ENCODE results near the gene PDE10A.
"Not testable (repeated sequence)": the region's sequence is repeated elsewhere in the genome, so short reads cannot be mapped to it uniquely, and the experiment has no call there.

The PDE10A gene

GRCh38 chr6:165628955-165629354 is 34.1 kb downstream of the PDE10A start:
- H3K27ac ChIP-seq (ENCODE audit: low read depth in 2 of 2, low read length in 2 of 2) = no peak overlapping the region
- no peaks in the 10 kb centered on the region for H3K4me1 ChIP-seq (ENCODE audit: control insufficient read depth in 2 of 2, insufficient read depth in 2 of 2, low read length in 2 of 2)
- no peak overlapping the region for H3K4me3 ChIP-seq (ENCODE audit: low read length in 2 of 2)
- no peaks in the 10 kb centered on the region for H3K27me3 ChIP-seq (ENCODE audit: control insufficient read depth in 2 of 2, insufficient read depth in 2 of 2, low read length in 2 of 2)
- no peak overlapping the region for H3K9ac ChIP-seq (ENCODE audit: low read depth in 1 of 2, low read length in 2 of 2)
- no peaks in the 10 kb centered on the region for H3K9me3 ChIP-seq (ENCODE audit: control insufficient read depth in 2 of 2, low read length in 2 of 2)
- H3K36me3 ChIP-seq (ENCODE audit: control insufficient read depth in 2 of 2, insufficient read depth in 2 of 2, low read length in 2 of 2) = no peaks in the 10 kb centered on the region

- Histone ChIP-seq H3K27me3 (ENCODE audit: control insufficient read depth in 2 of 2, insufficient read depth in 2 of 2, low read length in 2 of 2) (no peaks in the 10 kb centered on the region), H3K4me1 (ENCODE audit: control insufficient read depth in 2 of 2, insufficient read depth in 2 of 2, low read length in 2 of 2) (no peaks in the 10 kb centered on the region), H3K9me3 (ENCODE audit: control insufficient read depth in 2 of 2, low read length in 2 of 2) (no peaks in the 10 kb centered on the region), H3K27ac (ENCODE audit: low read depth in 2 of 2, low read length in 2 of 2) (no peak overlapping the region), H3K4me3 (ENCODE audit: low read length in 2 of 2) (no peak overlapping the region), H3K36me3 (ENCODE audit: control insufficient read depth in 2 of 2, insufficient read depth in 2 of 2, low read length in 2 of 2) (no peaks in the 10 kb centered on the region), H3K9ac (ENCODE audit: low read depth in 1 of 2, low read length in 2 of 2) (no peak overlapping the region)
These were observed 35.7 kb downstream of the PDE10A start for GRCh38 chr6:165627366-165627765.

- no peaks in the 10 kb centered on the region for H3K27me3 ChIP-seq (ENCODE audit: control insufficient read depth in 2 of 2, insufficient read depth in 2 of 2, low read length in 2 of 2)
- no peaks in the 10 kb centered on the region for H3K4me1 ChIP-seq (ENCODE audit: control insufficient read depth in 2 of 2, insufficient read depth in 2 of 2, low read length in 2 of 2)
- H3K9ac ChIP-seq (ENCODE audit: low read depth in 1 of 2, low read length in 2 of 2) = no peak overlapping the region
- no peak overlapping the region for H3K4me3 ChIP-seq (ENCODE audit: low read length in 2 of 2)
- H3K27ac ChIP-seq (ENCODE audit: low read depth in 2 of 2, low read length in 2 of 2) = no peak overlapping the region
- no peaks in the 10 kb centered on the region for H3K36me3 ChIP-seq (ENCODE audit: control insufficient read depth in 2 of 2, insufficient read depth in 2 of 2, low read length in 2 of 2)
- H3K9me3 ChIP-seq (ENCODE audit: control insufficient read depth in 2 of 2, low read length in 2 of 2) = no peaks in the 10 kb centered on the region
These were observed 36.3 kb downstream of the PDE10A start for GRCh38 chr6:165626711-165627110.

- Histone ChIP-seq H3K27me3 (ENCODE audit: control insufficient read depth in 2 of 2, insufficient read depth in 2 of 2, low read length in 2 of 2) (no peaks in the 10 kb centered on the region), H3K4me1 (ENCODE audit: control insufficient read depth in 2 of 2, insufficient read depth in 2 of 2, low read length in 2 of 2) (no peaks in the 10 kb centered on the region), H3K36me3 (ENCODE audit: control insufficient read depth in 2 of 2, insufficient read depth in 2 of 2, low read length in 2 of 2) (no peaks in the 10 kb centered on the region), H3K9ac (ENCODE audit: low read depth in 1 of 2, low read length in 2 of 2) (no peak overlapping the region), H3K9me3 (ENCODE audit: control insufficient read depth in 2 of 2, low read length in 2 of 2) (no peaks in the 10 kb centered on the region), H3K27ac (ENCODE audit: low read depth in 2 of 2, low read length in 2 of 2) (no peak overlapping the region), H3K4me3 (ENCODE audit: low read length in 2 of 2) (no peak overlapping the region)
These were observed 38.0 kb downstream of the PDE10A start for GRCh38 chr6:165624871-165625639.

GRCh38 chr6:165621940-165622339 is 41.1 kb downstream of the PDE10A start:
- no peaks in the 10 kb centered on the region for H3K4me1 ChIP-seq (ENCODE audit: control insufficient read depth in 2 of 2, insufficient read depth in 2 of 2, low read length in 2 of 2)
- no peak overlapping the region for H3K9ac ChIP-seq (ENCODE audit: low read depth in 1 of 2, low read length in 2 of 2)
- H3K9me3 ChIP-seq (ENCODE audit: control insufficient read depth in 2 of 2, low read length in 2 of 2) = peaks cover 0 to 3% of the 10 kb centered on the region in 2 donors
- H3K4me3 ChIP-seq (ENCODE audit: low read length in 2 of 2) = no peak overlapping the region
- H3K36me3 ChIP-seq (ENCODE audit: control insufficient read depth in 2 of 2, insufficient read depth in 2 of 2, low read length in 2 of 2) = no peaks in the 10 kb centered on the region
- H3K27me3 ChIP-seq (ENCODE audit: control insufficient read depth in 2 of 2, insufficient read depth in 2 of 2, low read length in 2 of 2) = no peaks in the 10 kb centered on the region
- no peak overlapping the region for H3K27ac ChIP-seq (ENCODE audit: low read depth in 2 of 2, low read length in 2 of 2)

GRCh38 chr6:165618891-165619290 is 44.1 kb downstream of the PDE10A start:
- H3K4me1 ChIP-seq (ENCODE audit: control insufficient read depth in 2 of 2, insufficient read depth in 2 of 2, low read length in 2 of 2); H3K36me3 ChIP-seq (ENCODE audit: control insufficient read depth in 2 of 2, insufficient read depth in 2 of 2, low read length in 2 of 2); H3K4me3 ChIP-seq (ENCODE audit: low read length in 2 of 2): not testable (repeated sequence)

GRCh38 chr6:165618241-165618640 is 44.8 kb downstream of the PDE10A start:
- Histone ChIP-seq H3K27ac (ENCODE audit: low read depth in 2 of 2, low read length in 2 of 2) (no peak overlapping the region), H3K9me3 (ENCODE audit: control insufficient read depth in 2 of 2, low read length in 2 of 2) (peaks cover 0 to 3% of the 10 kb centered on the region in 2 donors), H3K27me3 (ENCODE audit: control insufficient read depth in 2 of 2, insufficient read depth in 2 of 2, low read length in 2 of 2) (no peaks in the 10 kb centered on the region), H3K4me3 (ENCODE audit: low read length in 2 of 2) (no peak overlapping the region), H3K36me3 (ENCODE audit: control insufficient read depth in 2 of 2, insufficient read depth in 2 of 2, low read length in 2 of 2) (no peaks in the 10 kb centered on the region), H3K4me1 (ENCODE audit: control insufficient read depth in 2 of 2, insufficient read depth in 2 of 2, low read length in 2 of 2) (no peaks in the 10 kb centered on the region), H3K9ac (ENCODE audit: low read depth in 1 of 2, low read length in 2 of 2) (no peak overlapping the region)

More at GRCh38 chr6:165618891-165619290, 44.1 kb downstream of the PDE10A start:
- H3K27me3 ChIP-seq (ENCODE audit: control insufficient read depth in 2 of 2, insufficient read depth in 2 of 2, low read length in 2 of 2); H3K9me3 ChIP-seq (ENCODE audit: control insufficient read depth in 2 of 2, low read length in 2 of 2); H3K27ac ChIP-seq (ENCODE audit: low read depth in 2 of 2, low read length in 2 of 2); H3K9ac ChIP-seq (ENCODE audit: low read depth in 1 of 2, low read length in 2 of 2): not testable (repeated sequence)

GRCh38 chr6:165617528-165617927 is 45.5 kb downstream of the PDE10A start:
- H3K9me3 ChIP-seq (ENCODE audit: control insufficient read depth in 2 of 2, low read length in 2 of 2) = peaks cover 0 to 3% of the 10 kb centered on the region in 2 donors
- no peaks in the 10 kb centered on the region for H3K36me3 ChIP-seq (ENCODE audit: control insufficient read depth in 2 of 2, insufficient read depth in 2 of 2, low read length in 2 of 2)
- no peak overlapping the region for H3K9ac ChIP-seq (ENCODE audit: low read depth in 1 of 2, low read length in 2 of 2)
- no peak overlapping the region for H3K27ac ChIP-seq (ENCODE audit: low read depth in 2 of 2, low read length in 2 of 2)
- H3K27me3 ChIP-seq (ENCODE audit: control insufficient read depth in 2 of 2, insufficient read depth in 2 of 2, low read length in 2 of 2) = no peaks in the 10 kb centered on the region
- no peak overlapping the region for H3K4me3 ChIP-seq (ENCODE audit: low read length in 2 of 2)
- no peaks in the 10 kb centered on the region for H3K4me1 ChIP-seq (ENCODE audit: control insufficient read depth in 2 of 2, insufficient read depth in 2 of 2, low read length in 2 of 2)

- Histone ChIP-seq H3K4me1 (ENCODE audit: control insufficient read depth in 2 of 2, insufficient read depth in 2 of 2, low read length in 2 of 2) (no peaks in the 10 kb centered on the region), H3K9me3 (ENCODE audit: control insufficient read depth in 2 of 2, low read length in 2 of 2) (peaks cover 0 to 3% of the 10 kb centered on the region in 2 donors), H3K27me3 (ENCODE audit: control insufficient read depth in 2 of 2, insufficient read depth in 2 of 2, low read length in 2 of 2) (no peaks in the 10 kb centered on the region), H3K36me3 (ENCODE audit: control insufficient read depth in 2 of 2, insufficient read depth in 2 of 2, low read length in 2 of 2) (no peaks in the 10 kb centered on the region), H3K27ac (ENCODE audit: low read depth in 2 of 2, low read length in 2 of 2) (no peak overlapping the region), H3K4me3 (ENCODE audit: low read length in 2 of 2) (peak overlapping the region in 1 of 2 donors; percentile 23), H3K9ac (ENCODE audit: low read depth in 1 of 2, low read length in 2 of 2) (no peak overlapping the region)
These were observed 46.9 kb downstream of the PDE10A start for GRCh38 chr6:165616116-165616515.

GRCh38 chr6:165615636-165616035 is 47.4 kb downstream of the PDE10A start:
- peak overlapping the region in 1 of 2 donors; percentile 23 for H3K4me3 ChIP-seq (ENCODE audit: low read length in 2 of 2)
- H3K9me3 ChIP-seq (ENCODE audit: control insufficient read depth in 2 of 2, low read length in 2 of 2) = peaks cover 0 to 3% of the 10 kb centered on the region in 2 donors
- no peaks in the 10 kb centered on the region for H3K27me3 ChIP-seq (ENCODE audit: control insufficient read depth in 2 of 2, insufficient read depth in 2 of 2, low read length in 2 of 2)
- H3K36me3 ChIP-seq (ENCODE audit: control insufficient read depth in 2 of 2, insufficient read depth in 2 of 2, low read length in 2 of 2) = no peaks in the 10 kb centered on the region
- no peak overlapping the region for H3K27ac ChIP-seq (ENCODE audit: low read depth in 2 of 2, low read length in 2 of 2)
- H3K4me1 ChIP-seq (ENCODE audit: control insufficient read depth in 2 of 2, insufficient read depth in 2 of 2, low read length in 2 of 2) = no peaks in the 10 kb centered on the region
- no peak overlapping the region for H3K9ac ChIP-seq (ENCODE audit: low read depth in 1 of 2, low read length in 2 of 2)

Measured in mucosa of rectum (tissue), 2 donors.